Suprapubic skin (tissue), 4 donors: ENCODE measurements around the gene SLC6A7. TPM values are rescaled to one million over a fixed set of nuclear protein-coding genes. Genes with fewer than 3 reads are reported as not detected.

Experiments
- DNase-seq, 2 donors: peaks; one replicate each; pipeline ENCODE4 v3.0.0-alpha.2; 2019; ENCODE audit warnings: low spot score in 2 of 2
- H3K27ac ChIP-seq: fragments of 200-600 bp; sonication (generic); one replicate; pipeline ENCODE4 v1.5.1; 2019
- H3K27me3 ChIP-seq: fragments of 200-600 bp; sonication (generic); one replicate; pipeline ENCODE4 v1.5.1; 2019
- H3K36me3 ChIP-seq: fragments of 200-600 bp; sonication (generic); one replicate; pipeline ENCODE4 v1.5.1; 2019
- H3K4me1 ChIP-seq: fragments of 200-600 bp; sonication (generic); one replicate; pipeline ENCODE4 v1.5.1; 2019
- H3K4me3 ChIP-seq: fragments of 200-600 bp; sonication (generic); one replicate; pipeline ENCODE4 v1.5.1; 2019; ENCODE audit warnings: mild to moderate bottlenecking
- H3K9me3 ChIP-seq: fragments of 200-600 bp; sonication (generic); one replicate; pipeline ENCODE4 v1.5.1; 2019
- CTCF ChIP-seq, 2 donors: fragments of 200-600 bp in 1 of 2; fragments of 450-650 bp in 1 of 2; sonication (generic) in 1 of 2; IDR thresholded peaks; one replicate each; pipeline ENCODE4 v1.5.1; 2016 to 2019; ENCODE audit warnings: antibody characterized with exemption in 2 of 2, mild to moderate bottlenecking in 1 of 2, moderate library complexity in 1 of 2
- EP300 ChIP-seq: sonication (generic); formaldehyde crosslinking; IDR thresholded peaks from one replicate; pipeline ENCODE4 v1.6.1; 2017; ENCODE audit warnings: antibody characterized with exemption
- POLR2A ChIP-seq, 2 donors: fragments of 450-650 bp; IDR thresholded peaks; one replicate each; pipeline ENCODE4 v1.6.1; 2017; ENCODE audit warnings: antibody characterized with exemption in 2 of 2, mild to moderate bottlenecking in 2 of 2, moderate library complexity in 2 of 2
- POLR2AphosphoS5 ChIP-seq, 3 donors: sonication (generic); formaldehyde crosslinking; IDR thresholded peaks; one replicate each; pipeline ENCODE4 v1.6.1; 2017; ENCODE audit warnings: antibody characterized with exemption in 3 of 3
- WGBS: methylation state at CpG from one replicate; pipeline ENCODE4 v1.1.5; 2018; 5-methylcytosine and 5-hydroxymethylcytosine counted together
- total RNA-seq, 4 donors: library from RNA; depleted of rRNA; stranded (reverse); fragments of >200 nt; gene quantifications; one replicate each; pipeline ENCODE4 v1.1.0, GENCODE V29; 2016

Gene SLC6A7
- total RNA-seq, 4 donors from 2014 or later: not detected

GRCh38 chr5:150206779-150207115 is 16.9 kb downstream of the SLC6A7 start:
- no peak overlapping the region for H3K4me3 ChIP-seq
- no peak for TF ChIP-seq POLR2AphosphoS5 (IDR thresholded peaks at IDR 0.05)
- TF ChIP-seq CTCF (IDR thresholded peaks at IDR 0.05): no peak
- TF ChIP-seq POLR2A (IDR thresholded peaks at IDR 0.05): no peak
- no peak for TF ChIP-seq EP300
- no peaks in the 10 kb centered on the region for H3K36me3 ChIP-seq
- H3K4me1 ChIP-seq: peaks cover 4% of the 10 kb centered on the region
- H3K9me3 ChIP-seq: no peaks in the 10 kb centered on the region
- no peak overlapping the region for H3K27ac ChIP-seq
- 90% methylated on average over 4 of the region's 6 CpGs for WGBS
- no peaks in the 10 kb centered on the region for H3K27me3 ChIP-seq
- DNase-seq: no peak

GRCh38 chr5:150208187-150209098 is 18.6 kb downstream of the SLC6A7 start:
- Histone ChIP-seq H3K36me3 (no peaks in the 10 kb centered on the region), H3K27ac (no peak overlapping the region), H3K9me3 (no peaks in the 10 kb centered on the region), H3K4me1 (peaks cover 7% of the 10 kb centered on the region), H3K27me3 (no peaks in the 10 kb centered on the region), H3K4me3 (no peak overlapping the region)
- no peak for TF ChIP-seq EP300
- TF ChIP-seq POLR2A (IDR thresholded peaks at IDR 0.05): no peak
- no peak for TF ChIP-seq CTCF (IDR thresholded peaks at IDR 0.05)
- no peak for TF ChIP-seq POLR2AphosphoS5 (IDR thresholded peaks at IDR 0.05)
- WGBS: 71% methylated on average over 16 of the region's 19 CpGs
- no peak for DNase-seq

GRCh38 chr5:150209099-150209635 is 19.3 kb downstream of the SLC6A7 start:
- Histone ChIP-seq H3K27ac (no peak overlapping the region), H3K9me3 (no peaks in the 10 kb centered on the region)

GRCh38 chr5:150210644-150211043 is 20.8 kb downstream of the SLC6A7 start:
- Histone ChIP-seq H3K27ac (no peak overlapping the region), H3K9me3 (no peaks in the 10 kb centered on the region), H3K27me3 (no peaks in the 10 kb centered on the region), H3K4me1 (peaks cover 11% of the 10 kb centered on the region), H3K4me3 (no peak overlapping the region), H3K36me3 (no peaks in the 10 kb centered on the region)
- TF ChIP-seq POLR2A (IDR thresholded peaks at IDR 0.05) (no peak), CTCF (IDR thresholded peaks at IDR 0.05) (no peak), POLR2AphosphoS5 (IDR thresholded peaks at IDR 0.05) (no peak), EP300 (no peak)
- DNase-seq: no peak
- WGBS: 66% methylated on average over 6 of the region's 6 CpGs

More at GRCh38 chr5:150209099-150209635, 19.3 kb downstream of the SLC6A7 start:
- WGBS: 78% methylated on average over 17 of the region's 21 CpGs
- Histone ChIP-seq H3K4me1 (peaks cover 8% of the 10 kb centered on the region), H3K4me3 (no peak overlapping the region), H3K27me3 (no peaks in the 10 kb centered on the region), H3K36me3 (no peaks in the 10 kb centered on the region)
- peak in 1 of 2 donors; percentile 77 for DNase-seq
- TF ChIP-seq CTCF (IDR thresholded peaks at IDR 0.05) (no peak), POLR2A (IDR thresholded peaks at IDR 0.05) (no peak), POLR2AphosphoS5 (IDR thresholded peaks at IDR 0.05) (no peak)
